NCI-H2107 (cell line): ENCODE measurements around the gene CSNK2A1.
"Not testable (repeated sequence)": the region's sequence is repeated elsewhere in the genome, so short reads cannot be mapped to it uniquely, and the experiment has no call there.

Experiments
- DNase-seq: peaks from one replicate; lab custom pipeline; 2025; lab: John Stamatoyannopoulos, UW

The CSNK2A1 gene

DNA sequence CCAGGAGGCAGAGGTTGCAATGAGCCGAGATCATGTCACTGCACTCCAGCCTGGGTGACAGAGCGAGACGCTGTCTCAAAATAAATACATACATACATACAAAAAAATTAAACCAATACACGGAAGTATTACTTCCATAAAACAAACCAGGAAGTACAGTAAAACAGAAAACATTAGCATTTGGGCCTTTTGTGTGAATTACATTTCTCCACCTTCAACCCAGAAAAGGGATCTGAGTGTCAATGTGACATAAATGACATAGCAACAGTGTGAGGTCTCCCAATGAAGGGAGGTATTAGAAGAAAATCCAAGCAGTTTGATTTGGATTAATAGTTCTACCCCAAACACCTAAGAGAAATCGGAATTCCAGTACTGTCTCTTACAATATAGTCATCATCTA lies 10.1 kb downstream of the CSNK2A1 start:
- DNase-seq = no peak

DNA sequence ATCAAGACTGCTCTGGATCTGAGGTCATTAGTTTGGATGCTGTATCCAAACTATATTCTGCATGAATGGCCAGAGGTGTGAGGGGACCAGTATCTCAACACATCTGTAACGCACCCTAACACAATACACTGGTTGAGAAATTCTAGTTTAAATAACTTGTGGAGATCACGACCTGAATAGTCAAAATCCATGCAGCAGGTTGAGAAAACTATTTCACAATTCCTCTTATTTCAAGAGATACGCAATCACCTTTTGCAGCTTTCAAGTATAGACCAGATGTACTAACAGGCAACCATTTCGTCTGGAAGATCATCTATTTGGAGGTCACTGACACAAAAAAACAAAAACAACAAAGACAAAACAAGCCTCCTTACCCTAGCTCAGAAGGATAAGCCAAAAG lies 11.1 kb downstream of the CSNK2A1 start:
- DNase-seq = no peak

DNA sequence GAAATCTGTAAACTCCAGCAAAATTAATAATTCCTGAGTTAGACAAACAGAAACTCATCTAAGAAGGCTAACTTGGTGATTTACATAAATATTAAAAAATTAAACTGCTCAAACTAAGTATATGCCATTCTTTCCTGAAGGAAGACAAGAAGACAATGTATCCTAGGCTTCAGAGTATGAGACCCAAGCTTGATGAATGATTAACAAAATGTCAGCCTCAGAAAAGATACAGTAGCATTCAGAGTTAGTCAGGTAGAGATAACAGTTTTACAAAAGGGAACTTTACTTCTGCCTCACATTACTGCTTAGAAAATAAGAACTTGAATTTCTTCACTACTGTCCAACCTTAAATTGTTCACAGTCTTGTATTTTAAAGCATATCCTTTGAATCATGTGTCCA lies 12.0 kb downstream of the CSNK2A1 start:
- DNase-seq = no peak

DNA sequence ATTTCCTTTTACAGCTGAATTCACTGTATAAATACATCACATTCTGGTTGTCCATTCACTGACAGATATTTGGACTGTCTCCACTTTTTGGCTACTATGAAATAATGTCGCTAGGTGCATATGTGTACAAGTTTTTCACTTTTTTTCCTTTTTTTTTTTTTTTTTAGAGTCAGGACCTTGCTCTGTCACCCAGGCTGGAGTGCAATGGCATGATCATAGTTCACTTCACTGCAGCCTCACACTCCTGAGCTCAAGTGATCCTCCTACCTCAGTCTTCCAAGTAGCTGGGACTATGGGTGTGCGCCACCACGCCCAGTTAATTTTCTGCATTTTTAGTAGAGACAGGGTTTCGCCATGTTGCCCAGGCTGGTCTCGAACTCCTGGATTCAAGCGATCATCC lies 13.3 kb downstream of the CSNK2A1 start:
- no peak for DNase-seq

DNA sequence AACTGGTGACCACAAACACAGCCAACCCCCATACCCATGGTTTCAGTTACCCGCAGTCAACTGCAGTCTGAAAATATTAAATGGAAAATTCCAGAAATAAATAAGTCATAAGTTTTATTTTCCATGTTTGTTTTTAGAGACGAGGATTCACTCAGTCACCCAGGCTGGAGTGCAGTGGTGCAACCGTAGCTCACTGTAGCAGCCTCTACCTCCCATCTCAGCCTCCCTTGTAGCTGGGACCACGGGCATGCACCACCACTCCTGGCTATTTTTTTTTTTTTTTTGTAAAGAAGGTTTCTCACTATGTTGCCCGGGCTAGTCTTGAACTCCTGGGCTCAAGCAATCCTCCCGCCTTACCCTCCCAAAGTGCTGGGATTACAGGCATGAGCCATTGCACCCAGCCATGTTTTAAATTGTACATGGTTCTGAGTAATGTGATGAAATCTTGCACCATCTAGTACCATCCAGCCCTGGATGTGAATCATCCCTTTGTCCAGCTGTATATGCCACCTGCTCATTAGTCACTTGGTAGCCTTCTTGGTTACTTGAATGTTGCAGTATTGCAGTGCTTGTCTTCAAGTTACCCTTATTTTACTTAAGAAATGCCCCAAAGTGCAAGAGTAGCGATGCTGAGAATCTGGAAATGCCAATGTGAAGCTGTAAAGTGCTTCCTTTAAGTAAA lies 14.5 kb downstream of the CSNK2A1 start:
- DNase-seq = no peak

DNA sequence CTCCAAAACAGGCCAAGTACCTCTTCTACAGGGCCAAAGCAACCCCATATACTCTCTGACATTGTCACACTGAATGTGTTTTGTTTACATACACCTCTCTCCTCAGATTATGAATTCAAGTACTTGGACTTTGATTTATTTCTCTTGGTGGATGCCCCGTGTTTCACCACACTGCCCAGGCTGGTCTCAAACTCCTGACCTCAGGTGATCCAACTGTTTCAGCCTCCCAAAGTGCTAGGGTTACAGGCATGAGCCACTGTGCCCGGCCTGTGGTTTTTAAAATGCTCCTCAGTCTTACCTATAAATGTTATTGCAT lies 16.1 kb downstream of the CSNK2A1 start:
- no peak for DNase-seq

DNA sequence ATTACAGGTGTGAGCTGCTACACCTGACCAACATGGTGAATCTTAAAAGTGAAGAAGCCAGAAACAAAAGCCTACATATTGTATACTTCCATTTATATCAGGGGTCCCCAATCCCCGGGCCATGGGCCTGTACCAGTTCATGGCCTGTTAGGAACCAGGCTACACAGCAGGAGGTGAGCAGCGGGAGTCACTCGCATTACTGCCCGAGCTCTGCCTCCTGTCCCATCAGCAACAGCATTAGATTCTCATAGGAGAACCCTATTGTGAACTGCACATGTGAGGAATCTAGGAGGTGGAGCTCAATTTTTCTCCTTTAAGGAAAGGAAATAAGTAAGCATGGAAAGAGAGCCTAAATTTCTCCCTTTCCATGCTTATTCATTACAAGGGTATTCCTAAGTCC lies 21.7 kb downstream of the CSNK2A1 start:
- no peak for DNase-seq

DNA sequence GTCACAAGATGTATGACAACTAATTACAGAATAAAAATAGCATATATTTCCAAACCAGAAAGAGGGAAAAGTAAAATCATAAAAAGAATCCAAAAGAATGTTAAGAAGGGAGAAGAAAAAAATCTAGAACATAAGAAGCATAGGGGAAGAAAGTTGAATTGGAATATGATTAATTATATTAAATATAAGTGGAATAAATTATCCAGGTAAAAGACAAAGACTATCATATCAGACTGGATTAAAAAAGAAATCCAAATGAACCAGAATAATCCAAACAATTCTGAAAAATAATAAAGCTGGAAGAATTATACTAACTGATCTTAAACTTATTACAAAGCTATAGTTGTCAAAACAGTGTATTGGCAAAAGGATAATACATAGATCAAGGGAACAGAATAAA lies 23.6 kb downstream of the CSNK2A1 start:
- no peak for DNase-seq

DNA sequence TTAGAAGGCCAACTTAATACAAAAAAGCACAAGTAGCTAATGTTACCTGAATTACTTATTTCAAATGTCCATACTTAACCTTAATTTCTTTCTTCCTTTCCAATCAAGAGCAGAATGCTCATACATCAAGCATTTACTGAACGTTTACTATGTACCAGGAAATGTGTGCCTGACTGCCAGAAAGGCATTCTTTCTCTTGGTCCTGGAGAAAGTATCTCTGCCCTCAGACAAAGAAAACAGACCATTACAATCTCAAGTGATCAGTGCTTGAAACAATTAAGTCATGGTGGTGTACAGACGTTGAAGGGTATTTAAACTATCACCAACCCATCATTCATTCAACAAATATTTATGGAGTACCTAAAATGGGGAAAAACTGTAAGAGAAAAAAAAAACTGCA lies 26.4 kb downstream of the CSNK2A1 start:
- no peak for DNase-seq

DNA sequence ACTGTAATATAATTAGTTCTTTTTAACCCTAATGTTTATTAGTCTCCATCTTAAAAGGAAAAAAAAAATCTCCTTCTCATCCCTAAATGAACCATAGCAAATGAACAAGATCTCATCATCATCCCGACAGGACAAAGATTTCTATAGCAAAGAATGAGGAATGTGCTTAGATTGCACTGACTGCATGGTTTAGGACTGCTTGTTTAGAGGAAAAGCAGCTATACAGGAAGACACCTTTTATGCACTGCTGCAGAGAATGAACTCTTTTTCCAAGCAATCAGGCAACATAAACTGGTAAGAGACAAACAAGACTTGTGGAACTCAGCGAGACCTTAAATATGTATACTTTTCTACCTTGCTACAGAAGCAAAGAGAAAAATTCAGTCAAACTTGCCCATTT lies 26.8 kb downstream of the CSNK2A1 start:
- no peak for DNase-seq

DNA sequence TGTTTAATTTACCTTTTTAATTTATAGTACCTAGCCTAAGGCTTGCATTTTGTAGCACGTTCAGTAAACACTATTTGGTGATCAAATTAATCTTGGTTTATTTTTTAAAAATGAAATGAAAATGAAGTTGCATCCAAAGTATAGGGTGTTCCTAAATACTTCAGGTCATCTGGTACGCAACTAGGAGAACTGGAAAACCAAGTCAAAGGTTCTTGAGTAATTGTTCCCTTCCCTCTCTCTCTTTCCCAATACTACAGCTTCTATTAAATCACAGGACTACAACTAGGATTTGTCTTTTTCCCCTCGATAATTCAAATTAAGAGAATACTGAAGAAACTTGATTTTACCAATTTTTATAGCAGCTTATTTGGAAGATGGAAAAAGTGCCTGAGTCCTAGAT lies 27.9 kb downstream of the CSNK2A1 start:
- no peak for DNase-seq

DNA sequence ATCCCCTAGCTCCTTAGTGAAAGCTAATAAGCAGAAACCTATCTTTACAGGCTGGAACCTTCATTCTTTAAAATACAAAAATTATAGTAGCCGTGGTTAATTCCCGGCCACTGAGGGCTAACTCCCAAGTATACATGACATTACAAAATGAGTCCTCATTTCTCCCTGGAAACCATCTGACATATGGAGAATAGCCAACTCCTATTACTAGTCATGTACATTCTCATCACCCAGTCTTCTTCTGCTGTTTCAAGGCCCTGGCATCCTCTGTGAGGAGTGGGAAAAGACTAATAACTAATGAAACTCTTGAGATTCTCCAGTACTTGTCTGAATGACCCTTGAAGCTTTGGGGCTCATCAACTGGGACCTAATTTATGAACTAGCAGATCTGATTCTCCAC lies 30.2 kb downstream of the CSNK2A1 start:
- DNase-seq = no peak

DNA sequence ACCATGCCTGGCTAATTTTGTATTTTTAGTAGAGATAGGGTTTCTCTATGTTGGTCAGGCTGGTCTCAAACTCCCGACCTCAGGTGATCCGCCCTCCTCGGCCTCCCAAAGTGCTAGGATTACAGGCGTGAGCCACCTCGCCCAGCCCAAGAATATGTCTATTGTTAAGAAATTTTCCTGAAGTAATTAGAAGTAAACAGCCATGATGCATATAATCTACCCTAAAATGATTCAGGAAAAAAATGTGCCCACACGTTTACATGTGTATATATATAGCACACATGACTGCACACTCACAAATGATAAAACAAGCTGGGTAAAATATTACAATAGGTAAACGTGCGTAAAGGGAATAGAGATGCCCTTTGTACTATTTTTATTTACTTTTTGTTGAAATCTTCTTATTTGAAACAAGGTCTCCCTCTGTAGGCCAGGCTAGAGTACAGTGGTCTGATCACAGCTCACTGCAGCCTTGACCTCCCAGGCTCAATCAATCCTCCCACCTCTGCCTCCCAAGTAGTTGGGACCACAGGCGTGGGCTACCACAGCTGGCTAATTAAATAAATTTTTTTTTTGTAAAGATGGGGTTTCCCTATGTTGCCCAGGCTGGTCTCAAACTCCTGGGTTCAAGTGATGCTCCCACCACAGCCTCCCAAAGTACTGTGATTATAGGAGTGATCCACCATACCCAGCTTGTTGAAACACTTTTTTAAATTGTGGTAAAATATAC lies 33.1 kb downstream of the CSNK2A1 start:
- not testable (repeated sequence) for DNase-seq

DNA sequence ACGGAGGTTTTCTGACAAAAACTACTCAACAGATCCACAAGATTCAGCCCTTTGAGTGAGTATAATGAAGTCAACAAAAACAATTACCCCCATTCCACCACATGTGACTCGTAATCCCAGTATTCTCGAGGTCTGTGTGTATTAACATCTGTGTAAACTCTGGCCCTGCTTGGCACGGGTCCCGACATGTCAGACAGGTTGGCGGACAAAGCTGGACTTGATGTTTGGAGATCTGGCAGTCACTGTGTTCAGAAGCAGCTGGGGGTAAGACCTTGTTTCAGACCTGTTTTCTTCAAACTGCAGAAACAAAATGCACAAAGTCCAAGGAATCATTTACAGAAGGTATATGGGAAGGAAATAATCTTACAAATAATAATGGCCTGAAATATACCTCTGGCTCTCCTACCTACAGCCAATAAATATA lies 35.2 kb downstream of the CSNK2A1 start:
- not testable (repeated sequence) for DNase-seq

DNA sequence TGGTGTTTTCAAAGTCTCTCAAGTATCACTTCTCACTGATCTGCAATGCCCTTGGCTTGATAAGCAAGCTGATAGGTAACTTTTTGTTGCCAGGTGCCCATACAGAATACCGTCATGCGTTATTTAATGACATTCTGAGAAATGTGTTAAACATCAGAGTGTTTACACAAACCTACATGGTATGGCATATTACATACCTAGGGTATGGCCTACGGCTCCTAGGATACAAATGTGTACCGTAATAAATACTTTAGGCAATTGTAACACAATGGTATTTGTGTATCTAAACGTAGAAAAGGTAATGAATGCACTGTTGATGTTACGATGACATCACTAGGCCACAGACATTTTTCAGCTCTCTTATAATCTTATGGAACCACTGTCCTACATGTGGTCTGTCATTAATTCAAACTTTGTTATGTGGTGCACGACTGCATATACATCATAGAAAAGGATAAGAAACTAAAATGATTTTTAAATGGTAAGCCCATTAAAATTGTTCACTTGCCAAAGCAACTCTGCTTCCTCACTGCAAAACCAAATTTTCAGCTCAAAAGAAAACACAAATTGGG lies 35.7 kb downstream of the CSNK2A1 start:
- no peak for DNase-seq

DNA sequence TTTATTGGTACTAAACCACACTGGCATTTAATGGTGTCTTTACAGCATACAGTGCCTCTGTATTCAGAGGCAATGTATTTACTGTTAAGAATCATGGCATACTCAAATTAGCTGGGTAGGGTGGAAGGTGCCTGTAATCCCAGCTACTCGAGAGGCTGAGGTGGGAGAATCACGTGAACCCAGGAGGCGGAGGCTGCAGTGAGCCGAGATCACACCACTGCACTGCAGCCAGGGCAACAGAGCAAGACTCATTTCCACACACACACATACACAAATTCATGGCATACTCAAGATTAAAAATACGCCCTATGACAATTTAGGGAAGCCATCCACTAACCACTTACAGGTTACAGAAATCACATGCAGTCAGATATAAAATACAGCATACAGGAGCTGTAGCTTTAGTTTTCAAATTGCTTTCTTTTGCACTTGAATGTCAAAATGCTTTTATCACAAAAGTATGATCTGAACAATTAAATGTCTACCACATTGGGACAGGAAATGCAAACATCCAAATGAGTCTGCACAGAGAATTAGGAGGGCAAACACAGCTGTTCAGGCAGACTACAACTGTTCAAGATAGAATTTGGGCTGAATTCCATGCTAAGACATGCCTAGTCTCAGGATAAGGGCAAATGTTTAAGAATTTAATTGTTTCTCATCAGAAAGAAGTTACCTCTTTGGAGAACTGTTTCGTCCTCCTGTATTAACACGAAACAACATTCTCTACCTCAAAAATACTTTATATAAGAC lies 36.4 kb downstream of the CSNK2A1 start:
- DNase-seq = no peak

DNA sequence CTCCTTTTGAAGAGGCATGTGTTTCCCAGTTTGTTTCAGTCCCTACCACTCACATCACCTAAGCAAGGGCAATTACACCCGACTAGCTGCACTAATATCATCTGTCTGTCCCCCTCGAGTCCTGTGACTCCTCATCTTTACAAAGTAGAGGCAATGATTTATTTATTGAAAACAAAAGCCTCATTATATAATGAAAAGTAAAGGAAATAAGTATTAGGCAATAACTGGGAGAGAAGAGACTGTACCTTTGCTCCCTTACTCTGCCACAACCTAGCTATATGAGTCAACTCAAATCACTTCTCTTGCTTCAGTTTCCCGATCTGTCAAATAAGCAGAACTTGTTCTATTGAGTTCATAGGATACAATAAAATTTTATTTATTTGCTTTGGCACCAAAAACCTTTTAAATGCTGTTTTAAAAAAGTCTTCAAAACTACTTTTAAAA lies 38.9 kb downstream of the CSNK2A1 start:
- no peak for DNase-seq

DNA sequence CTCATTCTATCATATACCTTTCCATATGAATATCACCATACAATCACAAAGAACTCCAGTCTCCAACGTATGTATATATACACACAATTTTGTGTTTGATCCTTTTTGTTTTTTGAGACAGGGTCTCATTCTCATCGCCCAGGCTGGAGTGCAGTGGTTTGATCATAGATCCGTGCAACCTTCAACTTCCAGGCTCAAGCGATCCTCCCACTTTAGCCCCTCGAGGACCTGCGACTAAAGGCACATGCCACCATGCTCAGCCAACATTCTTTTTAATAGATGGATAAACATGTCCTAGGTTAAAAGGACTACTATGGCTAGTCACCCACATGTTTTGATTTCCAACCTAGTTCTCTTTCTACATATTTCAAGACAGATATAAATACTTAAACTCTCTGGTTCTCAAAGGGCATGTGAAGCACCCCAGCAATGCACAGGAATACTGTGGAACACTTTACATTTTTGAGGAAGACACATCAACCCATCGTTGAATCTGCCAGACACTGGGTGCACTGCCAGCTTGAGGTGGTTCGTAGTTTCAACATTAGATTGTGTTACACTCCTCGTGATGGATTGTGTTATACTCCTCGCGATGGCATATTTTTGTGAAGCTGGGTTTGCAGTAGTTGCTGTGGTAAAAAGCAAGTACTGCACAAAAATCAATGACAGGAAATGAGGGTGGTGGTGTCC lies 40.4 kb downstream of the CSNK2A1 start:
- DNase-seq = no peak

DNA sequence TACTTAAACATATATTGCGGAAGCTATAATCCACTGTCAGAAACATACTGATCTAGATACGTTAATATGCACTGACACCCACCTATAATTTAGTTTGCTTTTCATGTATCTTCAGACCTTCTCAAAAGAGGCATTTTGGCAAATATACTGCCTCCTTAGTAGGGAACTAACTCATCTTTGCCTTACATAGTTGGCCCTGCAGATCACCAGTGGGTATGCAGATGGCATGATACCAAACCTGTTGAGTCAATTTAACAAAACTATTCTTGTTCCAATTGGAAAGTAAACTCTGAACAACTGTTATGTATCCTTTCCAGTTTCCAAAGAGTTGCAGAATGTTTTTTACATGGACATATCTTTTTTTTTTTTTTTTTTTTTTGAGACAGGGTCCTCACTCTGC lies 45.6 kb downstream of the CSNK2A1 start:
- no peak for DNase-seq

DNA sequence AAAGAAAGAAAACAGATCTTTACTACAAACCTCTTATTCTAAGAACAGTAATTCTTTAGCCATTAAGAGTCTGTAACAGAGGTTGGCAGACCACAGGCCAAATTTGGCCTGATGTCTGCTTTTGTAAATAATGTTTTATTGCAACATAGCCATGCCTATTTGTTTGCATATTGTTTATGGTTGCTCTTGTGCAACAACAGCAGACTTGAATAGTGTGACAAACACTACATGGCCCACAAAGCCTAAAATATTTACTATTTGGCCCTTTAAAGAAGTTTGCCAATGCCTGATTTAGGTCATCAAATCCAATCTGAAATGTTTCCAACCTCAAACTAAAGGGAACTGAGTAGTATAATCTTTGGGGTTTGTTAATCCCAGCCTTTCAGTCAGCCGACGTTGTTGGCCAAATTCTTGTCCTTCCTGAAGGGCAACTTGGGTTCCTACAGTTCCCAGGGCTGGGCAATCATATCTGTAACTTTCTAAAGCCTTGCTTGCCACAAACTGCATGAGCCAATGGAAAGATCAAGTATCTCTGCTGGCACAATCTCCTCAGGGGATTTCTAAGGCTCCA lies 47.4 kb downstream of the CSNK2A1 start:
- no peak for DNase-seq

DNA sequence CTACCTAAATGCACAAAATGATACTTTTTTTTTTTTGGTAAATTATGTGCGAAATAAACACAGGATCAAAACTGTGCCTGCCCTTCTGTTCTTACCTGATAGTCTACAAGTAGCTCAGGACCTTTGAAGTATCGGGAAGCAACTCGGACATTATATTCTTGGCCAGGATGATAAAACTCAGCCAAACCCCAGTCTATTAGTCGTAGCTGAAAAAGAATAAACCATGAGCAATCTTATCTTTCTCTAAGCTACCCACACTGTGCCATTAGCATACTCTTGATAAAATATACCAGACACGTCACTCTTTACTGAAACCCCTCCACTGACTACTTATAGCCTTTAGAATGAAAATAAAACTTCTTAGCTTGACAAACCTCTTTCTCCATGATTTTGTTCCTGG lies 51.4 kb downstream of the CSNK2A1 start:
- no peak for DNase-seq

DNA sequence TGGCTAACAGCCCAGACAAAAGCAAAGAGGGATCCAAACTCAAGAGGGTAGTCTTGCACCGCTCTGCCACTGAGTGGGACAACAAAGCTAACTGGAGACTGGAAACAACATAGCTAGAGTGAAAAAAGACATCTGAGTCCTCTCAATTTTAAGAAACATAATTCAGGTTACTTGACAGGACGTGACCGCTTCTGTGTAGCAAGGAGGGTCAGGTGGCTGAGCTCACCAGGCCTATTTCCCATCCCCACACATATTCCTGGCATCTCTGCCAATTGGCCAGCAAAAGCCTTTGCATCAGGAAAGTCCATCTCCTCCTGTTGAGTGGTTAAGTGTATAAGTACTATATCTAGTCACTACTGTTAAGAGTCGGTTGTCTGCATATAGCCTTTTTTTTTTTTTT lies 55.9 kb downstream of the CSNK2A1 start:
- DNase-seq = no peak
